Endometrium (tissue), 2 donors: ENCODE measurements around the gene MYL12A.
A peak's percentile ranks its signal among the peaks of the same experiment; 100 is the strongest.

Experiments used
- FAIRE-seq: peaks from 2 replicates; lab custom pipeline; 2012; peaks lifted over from hg19 to GRCh38; lab: Jason Lieb, UNC
- donor health status: control.
- donor health status: control.

The MYL12A gene

DNA sequence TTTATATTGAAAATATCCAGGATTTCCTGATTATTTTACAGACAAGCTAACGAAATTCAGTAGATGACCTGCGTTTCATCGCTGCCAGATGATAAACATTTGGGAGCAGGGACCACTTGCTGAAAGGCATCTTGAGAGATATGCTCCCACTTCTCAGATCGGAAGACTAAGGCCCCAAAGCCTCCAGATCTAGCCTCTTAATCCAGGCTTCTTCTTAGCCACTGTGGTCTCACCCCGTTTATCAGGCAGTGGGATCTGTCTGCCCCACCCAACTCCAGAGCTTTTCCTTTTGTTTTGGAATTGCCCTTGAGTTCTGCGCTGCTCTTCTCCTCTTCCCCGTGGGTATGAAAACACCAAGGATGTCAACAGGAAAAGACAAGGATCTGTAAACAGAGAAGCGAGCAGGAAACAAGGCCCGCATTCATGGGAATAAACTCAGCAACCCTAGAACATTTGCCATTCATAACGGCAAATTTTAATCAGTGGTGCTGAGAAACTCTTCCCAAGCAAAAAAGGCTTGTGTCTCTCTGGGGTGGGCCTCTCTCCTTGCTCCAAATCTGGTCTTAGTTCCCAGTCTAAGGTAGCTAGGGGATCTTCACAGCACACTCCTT is 35.8 kb downstream of the MYL12A start:
- no peak for FAIRE-seq

DNA sequence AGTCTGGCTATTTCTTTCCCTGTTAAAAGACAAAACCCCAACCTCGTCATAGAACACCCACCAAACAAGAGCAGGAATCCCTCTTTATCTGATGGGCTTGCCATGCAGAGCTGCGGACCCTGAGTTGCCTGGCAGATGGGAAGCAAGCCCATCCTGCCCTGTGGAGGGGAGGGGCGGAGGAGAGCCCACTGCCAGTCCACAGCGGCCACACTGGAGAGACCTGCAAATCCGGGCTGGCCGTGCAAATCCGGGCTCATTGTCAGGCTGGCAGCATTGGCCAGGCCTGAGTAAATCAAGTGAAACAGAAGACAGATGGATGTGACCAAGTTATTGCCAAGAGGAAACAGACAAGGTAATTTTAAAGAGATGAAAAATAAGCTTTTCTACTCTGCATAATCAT is 36.3 kb downstream of the MYL12A start:
- FAIRE-seq = no peak

DNA sequence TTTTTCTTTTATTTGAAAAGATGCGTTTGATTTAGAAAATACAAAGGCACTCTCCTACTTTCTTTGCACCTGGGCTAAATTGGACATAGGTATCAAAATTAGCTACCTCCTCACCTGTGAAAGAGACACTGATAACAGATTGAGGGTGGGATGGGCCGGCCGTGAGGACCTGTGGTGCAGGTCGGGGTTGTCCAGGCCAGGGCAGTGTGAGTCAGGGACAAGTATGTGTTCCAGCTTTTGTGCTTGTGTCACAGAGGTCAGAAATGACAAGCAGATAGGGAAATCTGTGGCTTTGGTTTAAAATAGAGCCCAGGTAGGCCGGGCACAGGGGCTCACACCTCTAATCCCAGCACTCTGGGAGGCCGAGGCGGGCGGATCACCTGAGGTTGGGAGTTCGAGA is 36.9 kb downstream of the MYL12A start:
- FAIRE-seq = no peak

DNA sequence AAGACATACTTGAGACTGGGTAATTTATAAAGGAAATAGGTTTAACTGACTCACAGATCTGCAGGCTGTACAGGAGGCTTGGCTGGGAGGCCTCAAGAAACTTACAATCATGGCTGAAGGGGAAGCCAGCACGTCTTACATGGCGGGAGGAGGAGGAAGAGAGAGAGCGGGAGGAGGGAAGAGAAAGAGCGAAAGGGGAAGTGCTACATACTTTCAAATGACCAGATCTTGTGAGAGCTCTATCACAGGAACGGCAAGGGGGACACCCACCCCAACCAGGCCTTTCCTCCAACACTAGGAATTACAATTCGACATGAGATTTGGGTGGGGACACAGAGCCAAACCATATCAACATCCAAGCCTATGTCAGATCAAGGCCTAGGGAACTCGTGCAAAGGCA is 38.6 kb downstream of the MYL12A start:
- FAIRE-seq = no peak

DNA sequence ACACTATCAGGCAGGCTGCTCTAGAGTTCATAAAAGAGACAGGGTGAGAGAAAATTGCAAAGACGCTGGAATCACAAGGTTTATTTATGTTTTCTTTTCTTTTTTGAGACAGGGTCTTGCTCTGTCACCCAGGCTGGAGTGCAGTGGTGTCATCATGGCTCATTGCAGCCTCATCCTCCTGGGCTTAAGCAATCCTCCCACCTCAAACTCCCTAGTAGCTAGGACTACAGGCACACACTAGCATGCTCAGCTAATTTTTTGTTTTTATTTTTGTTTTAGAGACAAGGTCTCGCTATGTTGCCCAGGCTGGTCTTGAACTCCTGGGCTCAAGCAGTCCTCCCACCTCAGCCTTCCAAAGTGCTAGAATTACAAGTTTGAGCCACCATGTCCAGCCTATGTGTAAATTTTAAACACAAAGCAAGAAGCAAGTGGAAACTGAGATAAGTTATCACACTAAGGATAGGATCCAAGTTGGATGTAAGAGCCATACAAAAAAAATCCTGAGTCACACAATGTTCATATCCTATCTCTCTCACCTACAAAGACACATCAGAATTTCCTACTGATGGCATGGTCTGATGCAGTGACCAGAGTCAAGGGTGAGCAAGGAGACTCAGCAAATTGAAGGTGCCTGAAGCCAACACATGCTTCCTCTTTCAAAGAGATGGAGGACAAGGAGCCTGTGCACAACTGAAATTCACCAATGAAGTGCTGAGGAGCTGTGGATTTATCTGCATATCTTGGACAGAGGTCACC is 45.8 kb downstream of the MYL12A start:
- FAIRE-seq = no peak

DNA sequence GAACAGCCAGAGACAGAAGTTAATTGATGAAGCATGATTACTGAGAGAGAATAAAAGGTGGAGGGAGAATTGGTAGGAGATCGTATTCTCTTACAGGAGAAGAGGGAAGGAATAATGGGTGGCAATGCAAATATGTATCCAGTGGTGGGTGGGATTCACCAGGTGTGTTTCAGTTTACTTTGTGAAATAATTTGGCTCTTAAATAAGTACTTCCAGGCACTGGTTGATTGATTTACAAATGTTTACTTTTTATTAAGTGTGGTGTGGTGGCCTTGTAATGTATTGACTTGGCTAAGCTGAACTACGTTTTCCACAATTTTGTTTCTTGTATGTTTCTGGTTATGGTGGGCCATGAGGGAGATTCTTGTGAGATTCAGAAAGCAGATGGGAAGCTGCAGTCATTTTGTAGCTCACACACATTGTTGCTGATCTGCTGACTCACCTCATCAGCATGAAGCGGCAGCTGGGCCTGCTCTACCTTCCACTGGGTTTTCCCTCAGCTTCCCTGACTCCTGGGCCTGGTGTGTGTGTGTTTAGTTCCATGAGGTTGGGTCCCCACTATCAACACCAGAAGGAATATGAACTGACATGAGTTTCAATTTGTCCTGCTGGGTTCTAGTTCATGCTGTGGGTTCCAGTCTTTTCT is 47.0 kb downstream of the MYL12A start:
- no peak for FAIRE-seq

DNA sequence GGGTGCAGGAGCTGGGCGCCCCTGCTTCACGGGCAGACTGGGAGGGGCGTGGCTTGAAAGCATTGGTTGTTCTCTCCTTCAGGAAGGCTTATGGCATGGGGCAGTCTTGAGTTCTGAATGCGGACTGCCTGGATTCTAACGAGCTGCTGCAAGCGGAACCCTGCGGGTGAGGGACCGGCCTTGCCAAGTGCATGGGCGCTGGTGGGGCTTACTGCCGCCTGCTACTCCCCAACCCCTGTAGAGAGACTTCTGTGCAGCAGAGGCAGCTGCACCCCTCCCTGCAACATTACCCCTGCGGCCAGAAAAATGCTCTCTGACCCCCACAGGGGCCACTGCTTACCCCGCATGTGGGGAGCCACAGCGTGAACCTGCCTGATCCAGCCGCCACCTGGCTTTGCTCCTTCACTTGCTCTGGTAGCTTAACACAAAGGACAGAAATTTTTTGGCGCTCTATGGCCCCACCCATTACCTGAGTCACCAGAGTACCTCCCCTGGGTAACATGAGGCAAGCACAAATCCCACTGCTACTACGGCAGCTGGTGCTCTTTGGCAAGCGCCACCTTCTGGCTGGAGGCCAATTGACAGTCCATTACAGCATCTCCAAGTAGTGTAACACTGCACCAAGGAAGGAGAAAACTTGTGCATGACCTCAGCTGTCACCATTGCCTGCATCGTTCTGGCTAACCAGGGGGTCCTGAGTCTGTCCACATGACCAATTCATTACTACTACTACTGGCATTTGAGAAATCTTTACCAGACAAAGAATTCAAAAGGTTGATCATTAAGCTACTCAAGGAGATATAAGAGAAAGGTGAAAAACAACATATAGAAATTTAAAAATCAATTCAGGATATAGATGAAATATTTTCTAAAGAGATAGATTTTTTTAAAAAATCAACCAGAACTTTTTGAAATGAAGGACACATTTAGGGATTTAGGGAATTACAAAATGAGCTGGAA is 49.7 kb downstream of the MYL12A start:
- FAIRE-seq = peak; percentile 37

DNA sequence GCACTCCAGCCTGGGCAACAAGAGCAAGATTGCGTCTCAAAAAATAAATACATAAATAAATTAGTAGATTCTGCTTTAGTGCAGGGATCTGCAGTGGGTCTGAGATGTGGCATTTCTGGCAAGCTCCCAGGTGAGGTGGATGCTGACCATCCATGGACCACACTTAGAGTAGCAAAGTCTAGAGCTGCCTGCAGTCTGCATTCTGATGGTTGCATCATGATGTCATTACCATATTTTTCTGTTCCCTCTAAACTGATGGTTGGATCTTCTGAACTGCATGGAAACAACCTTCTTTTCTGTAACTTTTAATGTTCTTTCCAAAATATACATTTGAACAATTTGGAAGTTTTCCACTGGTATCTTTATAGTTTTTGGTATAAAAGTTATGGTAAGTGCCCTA is 57.2 kb downstream of the MYL12A start:
- no peak for FAIRE-seq

DNA sequence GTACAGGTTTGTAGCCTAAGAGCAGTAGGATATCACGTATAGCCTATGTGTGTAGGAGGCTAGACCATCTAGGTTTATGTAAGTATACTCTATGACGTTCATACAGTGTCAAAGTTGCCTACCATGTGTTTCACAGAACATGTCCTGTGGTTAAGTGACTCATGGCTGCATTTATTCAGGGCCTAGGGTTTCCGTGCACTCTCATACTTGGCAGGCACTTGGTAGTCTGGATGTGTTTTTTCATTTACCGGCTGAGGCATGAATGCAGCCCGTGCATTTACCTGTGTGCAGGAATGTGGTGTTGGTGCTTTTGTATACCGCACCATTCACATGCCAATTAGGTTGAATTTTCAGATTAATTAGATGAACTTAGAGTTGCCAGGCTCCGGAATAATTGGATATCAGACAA is 57.8 kb downstream of the MYL12A start:
- no peak for FAIRE-seq
